GM19023 (cell line): ENCODE results near the gene VWA3B.
"Not testable (repeated sequence)": the region's sequence is repeated elsewhere in the genome, so short reads cannot be mapped to it uniquely, and the experiment has no call there.

Experiments
- ATAC-seq: cut with Tn5 transposase; IDR thresholded peaks from one replicate; pipeline ENCODE4 v1.9.1; 2021; ENCODE audit warnings: mild to moderate bottlenecking, moderate library complexity; ENCODE audit not compliant: unreplicated experiment

The VWA3B gene

GRCh38 chr2:98087447-98088020 lies 567 bp downstream of the VWA3B start:
- no peak for ATAC-seq

GRCh38 chr2:98088261-98088660 lies 1.3 kb downstream of the VWA3B start:
- ATAC-seq = no peak

- no peak for ATAC-seq
Observed at GRCh38 chr2:98089941-98090340, 3.0 kb downstream of the VWA3B start.

GRCh38 chr2:98090951-98091350 lies 4.0 kb downstream of the VWA3B start:
- ATAC-seq = no peak

- ATAC-seq = no peak
Observed at GRCh38 chr2:98091738-98092137, 4.8 kb downstream of the VWA3B start.

GRCh38 chr2:98093146-98093545 lies 6.2 kb downstream of the VWA3B start:
- ATAC-seq = no peak

GRCh38 chr2:98093611-98094010 lies 6.6 kb downstream of the VWA3B start:
- no peak for ATAC-seq

GRCh38 chr2:98099939-98100743 lies 13.2 kb downstream of the VWA3B start:
- ATAC-seq = no peak

GRCh38 chr2:98102315-98102714 lies 15.3 kb downstream of the VWA3B start:
- not testable (repeated sequence) for ATAC-seq

- no peak for ATAC-seq
Observed at GRCh38 chr2:98102878-98103277, 15.9 kb downstream of the VWA3B start.

GRCh38 chr2:98108110-98108509 lies 21.1 kb downstream of the VWA3B start:
- no peak for ATAC-seq

- no peak for ATAC-seq
Observed at GRCh38 chr2:98110741-98111140, 23.8 kb downstream of the VWA3B start.

- ATAC-seq = no peak
Observed at GRCh38 chr2:98114643-98115330, 27.8 kb downstream of the VWA3B start.

GRCh38 chr2:98118161-98118560 lies 31.2 kb downstream of the VWA3B start:
- no peak for ATAC-seq

- no peak for ATAC-seq
Observed at GRCh38 chr2:98118852-98119251, 31.9 kb downstream of the VWA3B start.

GRCh38 chr2:98121149-98121548 lies 34.2 kb downstream of the VWA3B start:
- ATAC-seq = no peak

- ATAC-seq = no peak
Observed at GRCh38 chr2:98122524-98122923, 35.6 kb downstream of the VWA3B start.

GRCh38 chr2:98123286-98123685 lies 36.3 kb downstream of the VWA3B start:
- no peak for ATAC-seq

- ATAC-seq = no peak
Observed at GRCh38 chr2:98126061-98126460, 39.1 kb downstream of the VWA3B start.

GRCh38 chr2:98127229-98127989 lies 40.4 kb downstream of the VWA3B start:
- ATAC-seq = no peak

- ATAC-seq = no peak
Observed at GRCh38 chr2:98128556-98129109, 41.7 kb downstream of the VWA3B start.
